B cell (primary cell): ENCODE data around the gene AZGP1. TPM values are rescaled to one million over a fixed set of nuclear protein-coding genes. Genes with fewer than 3 reads are reported as not detected.
A peak's percentile ranks its signal among the peaks of the same experiment; 100 is the strongest.
"Not testable (repeated sequence)": the region's sequence is repeated elsewhere in the genome, so short reads cannot be mapped to it uniquely, and the experiment has no call there.

Experiments
- ATAC-seq: fragments of 200-7000 bp; cut with Tn5 transposase; one replicate; pipeline ENCODE4 v1.10.0; 2021; ENCODE audit warnings: low read depth, mild to moderate bottlenecking, moderate number of reproducible peaks, moderate library complexity
- CTCF ChIA-PET: fragments of 350-600 bp; sonication (Branson Sonifier 250); formaldehyde crosslinking; loops from one replicate; lab custom pipeline; 2021; ENCODE audit warnings: antibody characterized with exemption, inconsistent platforms; lab: Charles Lee
- POLR2A ChIA-PET: fragments of 350-600 bp; sonication (Branson Sonifier 250); formaldehyde crosslinking; loops from one replicate; lab custom pipeline; 2021; ENCODE audit warnings: antibody characterized with exemption; lab: Charles Lee
- DNase-seq: peaks from one replicate; pipeline ENCODE4 v3.0.0; 2013
- H2AFZ ChIP-seq: 2 replicates; pipeline ENCODE4 v1.6.1; 2012; ENCODE audit warnings: mild to moderate bottlenecking, low read depth, low read length; ENCODE audit not compliant: insufficient read depth, poor library complexity, severe bottlenecking
- H3K27ac ChIP-seq, 2 donors: 1 replicate in 1 of 2; 2 replicates in 1 of 2; pipeline ENCODE4 v1.5.1; 2012 to 2013; ENCODE audit warnings: low read length in 2 of 2, mild to moderate bottlenecking in 2 of 2, moderate library complexity in 1 of 2
- H3K27me3 ChIP-seq, 4 experiments: fragments of 200-600 bp in 1 of 4; sonication (generic) in 1 of 4; replicated peaks in 1 of 4; 1 replicate in 2 of 4; 2 replicates in 2 of 4; pipeline versions ENCODE4 v1.6.1 to v1.7.0; 2013 to 2016; ENCODE audit warnings: low read length in 3 of 4, mild to moderate bottlenecking in 2 of 4, mixed read lengths in 1 of 4, moderate library complexity in 1 of 4; ENCODE audit not compliant: insufficient read depth in 4 of 4, control insufficient read depth in 3 of 4; ENCODE audit errors: control extremely low read depth in 1 of 4
- H3K36me3 ChIP-seq, 2 experiments: replicated peaks in 1 of 2; 1 replicate in 1 of 2; 2 replicates in 1 of 2; pipeline versions ENCODE4 v1.6.1 to v1.7.1; 2013; ENCODE audit warnings: low read length in 1 of 2; ENCODE audit not compliant: insufficient read depth in 2 of 2, control insufficient read depth in 1 of 2; ENCODE audit errors: control extremely low read depth in 1 of 2, extremely low read depth in 1 of 2
- H3K4me1 ChIP-seq, 2 donors: fragments of 200-600 bp in 1 of 2; sonication (generic) in 1 of 2; 1 replicate in 1 of 2; 2 replicates in 1 of 2; pipeline versions ENCODE4 v1.5.1 to v1.6.1; 2013 to 2017; ENCODE audit warnings: low read length in 2 of 2; ENCODE audit not compliant: control insufficient read depth in 2 of 2, insufficient read depth in 2 of 2
- H3K4me2 ChIP-seq: replicated peaks from 2 replicates; pipeline ENCODE3; 2012; ENCODE audit warnings: mild to moderate bottlenecking, low read depth, low read length; ENCODE audit not compliant: poor library complexity, severe bottlenecking
- H3K4me3 ChIP-seq, 5 experiments: fragments of 200-600 bp in 1 of 5; sonication (generic) in 1 of 5; 1 replicate in 3 of 5; 2 replicates in 2 of 5; pipeline versions ENCODE4 v1.5.1 to v1.7.0; 2011 to 2016; ENCODE audit warnings: low read length in 4 of 5, mild to moderate bottlenecking in 4 of 5, low read depth in 2 of 5, control low read depth in 1 of 5, moderate library complexity in 1 of 5; ENCODE audit not compliant: insufficient read depth in 1 of 5; ENCODE audit errors: control extremely low read depth in 1 of 5, extremely low read depth in 1 of 5
- H3K79me2 ChIP-seq: fragments of 200-600 bp; sonication (generic); one replicate; pipeline ENCODE4 v1.6.0; 2016; ENCODE audit warnings: low read length; ENCODE audit not compliant: control insufficient read depth, insufficient read depth
- H3K9ac ChIP-seq: fragments of 200-600 bp; sonication (generic); 2 replicates; pipeline ENCODE4 v1.6.1; 2017; ENCODE audit warnings: mild to moderate bottlenecking, low read length, moderate library complexity
- H3K9me3 ChIP-seq, 3 donors: one replicate each; pipeline versions ENCODE4 v1.6.1 to v1.7.1; 2013; ENCODE audit warnings: low read length in 2 of 3; ENCODE audit not compliant: control insufficient read depth in 2 of 3, insufficient read depth in 1 of 3; ENCODE audit errors: control extremely low read depth in 1 of 3
- H4K20me1 ChIP-seq: 2 replicates; pipeline ENCODE4 v1.6.0; 2012; ENCODE audit warnings: mild to moderate bottlenecking, low read length; ENCODE audit not compliant: insufficient read depth, control insufficient read depth, poor library complexity, severe bottlenecking
- H3K27ac Mint-ChIP-seq: one replicate; pipeline ENCODE4 v1.8.0; 2021; ENCODE audit warnings: mixed read lengths
- H3K27me3 Mint-ChIP-seq: one replicate; pipeline ENCODE4 v1.8.0; 2021; ENCODE audit warnings: mixed read lengths
- H3K4me1 Mint-ChIP-seq: one replicate; pipeline ENCODE4 v1.8.0; 2021; ENCODE audit warnings: mixed read lengths
- H3K4me3 Mint-ChIP-seq: one replicate; pipeline ENCODE4 v1.8.0; 2021; ENCODE audit warnings: mixed read lengths
- H3K9me3 Mint-ChIP-seq: one replicate; pipeline ENCODE4 v1.8.0; 2022; ENCODE audit warnings: mixed read lengths; ENCODE audit not compliant: insufficient read depth
- CTCF ChIP-seq: fragments of 200-600 bp; IDR thresholded peaks from one replicate; pipeline ENCODE4 v1.8.0; 2022; ENCODE audit warnings: antibody characterized with exemption, mild to moderate bottlenecking
- EZH2 ChIP-seq: IDR thresholded peaks from 2 replicates; pipeline ENCODE4 v1.6.1; 2012; ENCODE audit warnings: borderline replicate concordance, low read depth, mild to moderate bottlenecking, moderate library complexity, low read length; ENCODE audit not compliant: insufficient read depth, poor library complexity, severe bottlenecking
- WGBS: methylation state at CpG from one replicate; pipeline ENCODE4 v1.1.5; 2013; ENCODE audit warnings: missing lambda C conversion rate; ENCODE audit not compliant: insufficient coverage; 5-methylcytosine and 5-hydroxymethylcytosine counted together
- intact Hi-C: fragments of 100-400 bp; cut with micrococcal nuclease; formaldehyde crosslinking; loops from one replicate; pipeline ENCODE4 v1.10.0; 2022
- polyA plus RNA-seq: library from polyadenylated mRNA; depleted of rRNA; stranded (reverse); fragments of >200 nt; gene quantifications from 2 replicates; pipeline ENCODE4 v1.2.3, GENCODE V29; 2012
- total RNA-seq, 2 donors: library from RNA; stranded (reverse); fragments of 120-200 nt in 1 of 2; gene quantifications; 1 replicate in 1 of 2; 2 replicates in 1 of 2; pipeline versions ENCODE4 v1.2.3 to v1.2.4, GENCODE V29; 2013 to 2022

Gene AZGP1
- total and polyA plus RNA-seq, 2 donors (not counting 1 experiment from before 2014, with no cell fraction given): not detected

GRCh38 chr7:99994819-99995218 lies 19.0 kb upstream of the AZGP1 start:
- Histone ChIP-seq H3K9ac (no peak overlapping the region), H3K79me2 (no peaks in the 10 kb centered on the region), H4K20me1 (no peaks in the 10 kb centered on the region), H3K4me3 (no peak overlapping the region), H3K4me1 (peaks cover 13 to 17% of the 10 kb centered on the region in 2 donors), H3K4me2 (no peak overlapping the region), H3K27ac (no peak overlapping the region), H3K27me3 (peaks cover 0 to 8% (median 0%) of the 10 kb centered on the region in 4 experiments), H2AFZ (no peak overlapping the region), H3K9me3 (no peaks in the 10 kb centered on the region), H3K36me3 (no peaks in the 10 kb centered on the region)
- Mint-ChIP-seq H3K27me3 (peaks cover 16% of the 10 kb centered on the region), H3K9me3 (no peaks in the 10 kb centered on the region), H3K27ac (no peak overlapping the region), H3K4me1 (peaks cover 13% of the 10 kb centered on the region), H3K4me3 (no peak overlapping the region)
- ATAC-seq (no peak), DNase-seq (no peak)
- WGBS: 100% methylated on average over 1 of the region's 8 CpGs
- POLR2A ChIA-PET: interaction anchor here (1.0 kb wide), 1 partner anchor 87 kb away, joined by 3 read pairs; no protein-coding TSS in a partner anchor
- intact Hi-C loops: no loop called here
- TF ChIP-seq CTCF (no peak), EZH2 (no peak)
- CTCF ChIA-PET: interaction anchor here (1.3 to 7.9 kb wide), 4 partner anchors 69 to 137 kb away, joined by 3 to 94 read pairs (median 7); partner anchors contain the start of gene TRIM4

- no peak overlapping the region for H2AFZ ChIP-seq
- Mint-ChIP-seq H3K9me3 (no peaks in the 10 kb centered on the region), H3K27me3 (peaks cover 20% of the 10 kb centered on the region), H3K4me1 (peaks cover 8% of the 10 kb centered on the region), H3K27ac (no peak overlapping the region), H3K4me3 (no peak overlapping the region)
- H4K20me1 ChIP-seq: no peaks in the 10 kb centered on the region
- intact Hi-C loops: no loop called here
- H3K79me2 ChIP-seq: no peaks in the 10 kb centered on the region
- WGBS: 64% methylated on average over 18 of the region's 21 CpGs
- H3K4me3 ChIP-seq: no peak overlapping the region
- DNase-seq: no peak
- TF ChIP-seq CTCF: no peak
- POLR2A ChIA-PET: no interaction called here
- ATAC-seq: no peak
- peaks cover 7 to 12% of the 10 kb centered on the region in 2 donors for H3K4me1 ChIP-seq
- no peaks in the 10 kb centered on the region for H3K36me3 ChIP-seq
- no peak overlapping the region for H3K27ac ChIP-seq
- no peaks in the 10 kb centered on the region for H3K9me3 ChIP-seq
- H3K27me3 ChIP-seq: peaks cover 0 to 8% (median 0%) of the 10 kb centered on the region in 4 experiments
- CTCF ChIA-PET: interaction anchor here (1.3 to 7.9 kb wide), 4 partner anchors 14 to 140 kb away, joined by 4 to 94 read pairs (median 20); partner anchors contain the start of gene TRIM4
- H3K9ac ChIP-seq: no peak overlapping the region
- no peak overlapping the region for H3K4me2 ChIP-seq
Measured at GRCh38 chr7:99992330-99993038, 16.7 kb upstream of the AZGP1 start.

GRCh38 chr7:99991543-99991942 lies 15.7 kb upstream of the AZGP1 start:
- DNase-seq, H3K79me2 ChIP-seq, H2AFZ ChIP-seq, H3K9me3 Mint-ChIP-seq, H3K9ac ChIP-seq, H3K4me2 ChIP-seq, H3K36me3 ChIP-seq, H4K20me1 ChIP-seq, H3K27ac ChIP-seq, H3K4me3 Mint-ChIP-seq, ATAC-seq, H3K27me3 ChIP-seq, H3K9me3 ChIP-seq, POLR2A ChIA-PET, H3K4me1 Mint-ChIP-seq, H3K4me1 ChIP-seq, H3K4me3 ChIP-seq: not testable (repeated sequence)
- intact Hi-C loops: loop anchor here (1.0 to 2.0 kb wide), 2 partner anchors 78 to 139 kb away; no protein-coding TSS in a partner anchor
- CTCF ChIA-PET: interaction anchor here (1.3 to 7.9 kb wide), 6 partner anchors 10 to 141 kb away, joined by 4 to 94 read pairs (median 8); partner anchors contain the start of genes TRIM4 and ZKSCAN1
- peak overlapping the region; percentile 32 for H3K27ac Mint-ChIP-seq
- 64% methylated on average over 5 of the region's 6 CpGs for WGBS
- peaks cover 24% of the 10 kb centered on the region for H3K27me3 Mint-ChIP-seq
